ENCODE data around the gene RASGEF1C. TPM values are rescaled to one million over a fixed set of nuclear protein-coding genes. Genes with fewer than 3 reads are reported as not detected.

The RASGEF1C gene
- total and polyA plus RNA-seq, 10 of the 15 experiments (the other 5 are each of a cell fraction or from before 2014, with no cell fraction given): not detected

GRCh38 chr5:180103487-180104167 is 105.4 kb downstream of the RASGEF1C start:
- Histone ChIP-seq H3K79me2 (ENCODE audit: control insufficient read depth, insufficient read depth, low read length) (no peaks in the 10 kb centered on the region), H4K20me1 (ENCODE audit: control insufficient read depth, insufficient read depth) (no peaks in the 10 kb centered on the region), H3K9ac (ENCODE audit: control insufficient read depth, insufficient read depth, low read length) (no peak overlapping the region), H3K36me3 (ENCODE audit: control insufficient read depth in 2 of 2, insufficient read depth in 2 of 2, low read length in 1 of 2) (no peaks in the 10 kb centered on the region), H3K9me3 (replicated peaks; ENCODE audit: control insufficient read depth, insufficient read depth, low read length) (no peaks in the 10 kb centered on the region; the same call in 2 of the 3 replicates), H3K4me1 (ENCODE audit: control insufficient read depth, insufficient read depth, low read length) (no peaks in the 10 kb centered on the region), H3K4me3 (no peak overlapping the region), H2AFZ (ENCODE audit: control insufficient read depth, low read depth, low read length) (no peak overlapping the region), H3K27me3 (replicated peaks in 1 of 2; ENCODE audit: control insufficient read depth in 2 of 2, insufficient read depth in 2 of 2, low read length in 1 of 2) (no peaks in the 10 kb centered on the region), H3K27ac (ENCODE audit: control insufficient read depth, insufficient read depth) (no peak overlapping the region), H3K4me2 (ENCODE audit: control insufficient read depth, insufficient read depth) (no peak overlapping the region)
- ATAC-seq (no peak), DNase-seq (ENCODE audit: low read depth, low spot score) (no peak), FAIRE-seq (no peak)
- POLR2A ChIA-PET: no interaction called here
- TF ChIP-seq HDGF (IDR thresholded peaks at IDR 0.05) (no peak), E4F1 (IDR thresholded peaks at IDR 0.05; ENCODE audit: borderline replicate concordance, partially characterized antibody) (no peak), SREBF2 (IDR thresholded peaks at IDR 0.05; ENCODE audit: low read length) (no peak), CEBPZ (IDR thresholded peaks at IDR 0.05; ENCODE audit: low read depth, low read length) (no peak), GATAD2B (conservative IDR thresholded peaks at IDR 0.05; ENCODE audit: low read depth) (no peak), SUPT20H (IDR thresholded peaks at IDR 0.05; ENCODE audit: borderline replicate concordance, control insufficient read depth, low read depth, low read length) (no peak), REST (IDR thresholded peaks at IDR 0.05; ENCODE audit: low read depth, low read length) (no peak)
- BruUV-seq (replicated peaks): no TSS peak
- CTCF ChIA-PET: no interaction called here
- SMC1A ChIA-PET (ENCODE audit: uncharacterized antibody, unreplicated experiment): no interaction called here
- 61% methylated on average over 6 of the region's 6 CpGs for WGBS (ENCODE audit: insufficient coverage, insufficient replicate concordance, low lambda C conversion rate, missing lambda C conversion rate)
- intact Hi-C loops (cut with micrococcal nuclease; ENCODE audit: unreplicated experiment) (no loop called here), in situ Hi-C loops (cut with MboI) (no loop called here)
- RAD21 ChIA-PET (ENCODE audit: unreplicated experiment): no interaction called here

Data from GM12878 (cell line).